HUES64 (cell line): ENCODE data around the gene CD47.

Experiments
- H3K27ac ChIP-seq: 2 replicates; pipeline ENCODE4 v1.7.0; 2013; ENCODE audit warnings: low read depth, low read length, inconsistent platforms
- H3K27me3 ChIP-seq: 2 replicates; pipeline ENCODE4 v1.6.1; 2013; ENCODE audit warnings: mild to moderate bottlenecking, low read length; ENCODE audit not compliant: insufficient read depth
- H3K36me3 ChIP-seq: 2 replicates; pipeline ENCODE4 v1.6.1; 2013; ENCODE audit warnings: mild to moderate bottlenecking, low read length; ENCODE audit not compliant: insufficient read depth
- H3K4me1 ChIP-seq: 2 replicates; pipeline ENCODE4 v1.6.1; 2013; ENCODE audit warnings: mild to moderate bottlenecking, low read length, moderate library complexity; ENCODE audit not compliant: insufficient read depth
- H3K4me3 ChIP-seq: 2 replicates; pipeline ENCODE4 v1.5.1; 2013; ENCODE audit warnings: mild to moderate bottlenecking, low read length, moderate library complexity
- H3K9ac ChIP-seq: 2 replicates; pipeline ENCODE4 v1.6.1; 2013; ENCODE audit warnings: mild to moderate bottlenecking, low read depth, low read length
- H3K9me3 ChIP-seq: 2 replicates; pipeline ENCODE4 v1.6.1; 2013; ENCODE audit warnings: low read depth, low read length; ENCODE audit not compliant: insufficient read depth
- WGBS: fragments of 150-250, 120-280 bp; methylation state at CpG from one replicate; pipeline ENCODE4 v1.1.7; 2013; ENCODE audit warnings: missing lambda C conversion rate; 5-methylcytosine and 5-hydroxymethylcytosine counted together

Gene CD47

DNA sequence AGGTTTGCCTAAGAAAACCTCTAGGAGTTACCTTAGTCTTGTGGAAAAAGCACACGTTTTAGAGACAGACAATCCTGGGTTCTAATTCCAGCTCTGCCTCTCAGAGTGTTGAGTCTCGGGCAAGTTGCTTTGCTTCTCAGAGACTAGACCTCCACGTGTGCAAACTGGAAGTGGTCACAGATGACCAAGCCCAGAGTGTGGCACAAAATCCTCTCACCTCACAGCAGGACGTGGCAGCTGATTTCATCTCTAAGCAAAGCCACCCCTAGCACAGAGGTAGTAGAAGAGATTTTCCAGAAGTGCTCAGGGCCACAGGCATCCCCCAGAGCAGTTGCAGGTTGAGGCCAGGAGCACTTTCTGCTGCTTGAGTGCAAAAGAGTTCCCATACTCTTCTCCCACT lies 79.2 kb downstream of the CD47 start:
- no peaks in the 10 kb centered on the region for H3K27me3 ChIP-seq
- no peak overlapping the region for H3K9ac ChIP-seq
- WGBS: 95% methylated on average over 4 of the region's 4 CpGs
- H3K4me1 ChIP-seq: no peaks in the 10 kb centered on the region
- H3K9me3 ChIP-seq: no peaks in the 10 kb centered on the region
- H3K27ac ChIP-seq: no peak overlapping the region
- no peaks in the 10 kb centered on the region for H3K36me3 ChIP-seq
- no peak overlapping the region for H3K4me3 ChIP-seq

DNA sequence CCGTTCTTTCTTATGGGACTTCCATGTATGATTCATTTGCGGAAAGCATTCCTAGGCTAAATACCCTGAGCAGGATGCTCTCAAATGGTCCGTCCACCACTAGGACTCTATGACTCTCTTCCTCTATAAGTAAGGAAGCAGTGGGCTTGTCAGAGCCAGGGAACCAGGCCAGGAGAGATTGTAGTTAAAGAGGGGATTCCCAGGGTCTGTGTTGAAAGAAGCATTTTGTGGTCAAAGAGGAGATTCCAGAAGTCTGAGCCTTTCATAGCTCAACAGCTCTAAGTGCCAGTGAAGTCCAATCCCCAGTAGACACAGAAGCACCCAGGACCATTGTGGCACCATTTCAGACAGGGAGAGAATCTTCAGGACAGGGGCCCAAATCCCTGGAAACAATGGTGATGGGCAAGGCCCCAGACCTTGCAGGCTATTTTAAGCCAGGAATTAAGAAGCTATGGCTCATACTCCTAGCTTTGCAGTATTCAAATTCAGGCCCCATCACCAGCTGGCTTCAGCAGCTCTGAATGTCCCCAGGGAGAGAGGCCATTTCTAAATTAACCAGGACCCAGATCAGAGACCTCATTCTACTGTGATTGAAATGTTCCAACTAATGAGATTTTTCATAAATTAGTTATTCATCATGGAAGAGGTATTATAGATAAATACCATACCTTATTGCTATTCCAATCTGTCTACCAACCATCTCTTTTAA lies 81.7 kb downstream of the CD47 start:
- Histone ChIP-seq H3K4me1 (no peaks in the 10 kb centered on the region), H3K4me3 (no peak overlapping the region), H3K36me3 (no peaks in the 10 kb centered on the region), H3K27me3 (no peaks in the 10 kb centered on the region), H3K27ac (no peak overlapping the region), H3K9me3 (no peaks in the 10 kb centered on the region), H3K9ac (no peak overlapping the region)
- 96% methylated on average over 3 of the region's 3 CpGs for WGBS

DNA sequence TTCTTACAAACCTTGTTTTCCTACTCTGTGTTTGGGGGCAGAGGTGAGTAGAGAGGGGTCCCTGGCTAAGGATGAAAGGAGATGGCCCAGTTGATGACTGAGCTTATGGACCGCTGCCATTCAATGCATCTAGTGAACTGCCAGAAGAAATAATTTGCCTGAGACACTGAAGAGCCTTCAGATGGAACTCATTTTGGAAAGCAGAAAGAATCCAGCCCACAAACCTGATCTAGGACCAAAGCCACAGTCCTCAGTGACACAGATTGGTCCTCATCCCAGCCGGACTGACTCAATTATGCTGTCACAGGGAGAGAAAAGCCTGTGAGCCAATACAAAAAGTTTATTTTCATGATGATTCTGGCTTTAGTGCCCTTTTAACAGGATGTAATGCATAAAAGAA lies 82.7 kb downstream of the CD47 start:
- Histone ChIP-seq H3K4me3 (no peak overlapping the region), H3K9ac (no peak overlapping the region), H3K4me1 (no peaks in the 10 kb centered on the region), H3K27me3 (no peaks in the 10 kb centered on the region), H3K27ac (no peak overlapping the region), H3K9me3 (no peaks in the 10 kb centered on the region), H3K36me3 (no peaks in the 10 kb centered on the region)
- 96% methylated on average over 2 of the region's 2 CpGs for WGBS

- no peaks in the 10 kb centered on the region for H3K36me3 ChIP-seq
- no peaks in the 10 kb centered on the region for H3K27me3 ChIP-seq
- WGBS: 95% methylated on average over 2 of the region's 2 CpGs
- H3K9ac ChIP-seq: no peak overlapping the region
- no peak overlapping the region for H3K27ac ChIP-seq
- H3K4me3 ChIP-seq: no peak overlapping the region
- no peaks in the 10 kb centered on the region for H3K4me1 ChIP-seq
- no peaks in the 10 kb centered on the region for H3K9me3 ChIP-seq
Observed at GRCh38 chr3:108006881-108007331, 83.9 kb downstream of the CD47 start.

GRCh38 chr3:108006077-108006771 lies 84.6 kb downstream of the CD47 start:
- no peak overlapping the region for H3K4me3 ChIP-seq
- no peak overlapping the region for H3K27ac ChIP-seq
- no peaks in the 10 kb centered on the region for H3K36me3 ChIP-seq
- H3K4me1 ChIP-seq: no peaks in the 10 kb centered on the region
- no peaks in the 10 kb centered on the region for H3K27me3 ChIP-seq
- H3K9me3 ChIP-seq: no peaks in the 10 kb centered on the region
- WGBS: 90% methylated on average over 11 of the region's 11 CpGs
- H3K9ac ChIP-seq: no peak overlapping the region

DNA sequence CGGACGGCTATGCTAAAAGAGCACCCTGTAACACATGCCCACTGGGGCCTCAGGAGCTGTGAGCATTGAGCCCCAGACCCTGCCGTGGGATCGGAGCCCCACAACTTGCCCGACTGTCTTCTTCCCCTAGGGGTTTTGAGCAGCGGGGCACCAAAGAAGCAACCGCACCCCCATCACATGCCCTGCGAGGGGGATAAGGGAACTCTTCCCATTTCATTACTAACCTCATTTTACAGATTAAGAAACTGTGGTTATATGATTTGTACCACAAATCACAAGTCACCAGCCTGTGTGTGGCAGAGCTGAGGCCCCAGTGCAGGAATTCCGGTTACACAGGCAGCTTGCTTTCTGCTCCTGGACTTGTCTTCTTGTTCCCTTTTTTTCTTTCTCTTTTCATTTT lies 86.2 kb downstream of the CD47 start:
- Histone ChIP-seq H3K9me3 (peaks cover 2% of the 10 kb centered on the region; the same call in 1 of the 2 replicates), H3K4me3 (no peak overlapping the region), H3K9ac (no peak overlapping the region), H3K4me1 (no peaks in the 10 kb centered on the region), H3K27me3 (no peaks in the 10 kb centered on the region), H3K27ac (no peak overlapping the region), H3K36me3 (no peaks in the 10 kb centered on the region)
- WGBS: 93% methylated on average over 7 of the region's 9 CpGs

- H3K4me1 ChIP-seq: peaks cover 16% of the 10 kb centered on the region
- H3K36me3 ChIP-seq: no peaks in the 10 kb centered on the region
Observed at GRCh38 chr3:108001457-108001856, 89.4 kb downstream of the CD47 start.

DNA sequence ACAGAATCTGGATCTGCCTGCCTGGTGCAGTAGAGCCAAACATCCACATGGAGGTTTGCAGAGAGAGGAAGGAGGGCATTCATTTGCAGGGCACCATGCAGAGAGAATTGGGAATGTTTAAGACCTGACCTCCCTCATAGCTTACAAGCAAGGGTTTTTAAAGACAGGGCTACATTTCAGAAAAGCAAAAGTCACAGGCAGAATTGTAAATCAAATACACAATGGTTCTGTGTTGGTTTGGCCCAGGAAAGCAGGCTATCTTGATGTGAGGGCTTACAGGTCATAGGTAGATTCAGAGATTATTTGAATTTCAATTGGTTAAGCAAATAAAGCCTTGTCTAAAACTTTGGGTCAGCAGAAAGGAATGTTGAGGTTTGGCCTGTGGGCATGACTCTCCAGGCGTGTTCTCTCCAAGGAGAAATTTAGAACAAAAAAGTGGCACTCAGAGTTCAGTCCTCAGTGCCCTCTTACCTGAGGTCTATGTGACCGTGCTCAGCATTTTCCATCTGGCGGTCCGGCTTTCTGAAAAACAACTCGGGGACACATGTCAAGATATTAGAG lies 91.5 kb downstream of the CD47 start:
- Histone ChIP-seq H3K9ac (no peak overlapping the region), H3K27me3 (no peaks in the 10 kb centered on the region), H3K4me3 (no peak overlapping the region), H3K27ac (peak overlapping the region; percentile 66; the same call in 1 of the 2 replicates), H3K36me3 (no peaks in the 10 kb centered on the region), H3K4me1 (peaks cover 16% of the 10 kb centered on the region), H3K9me3 (peaks cover 2% of the 10 kb centered on the region; the same call in 1 of the 2 replicates)
- WGBS: 68% methylated on average over 5 of the region's 5 CpGs

More at GRCh38 chr3:108001457-108001856, 89.4 kb downstream of the CD47 start:
- Histone ChIP-seq H3K4me3 (no peak overlapping the region), H3K9ac (no peak overlapping the region), H3K27ac (no peak overlapping the region), H3K9me3 (peaks cover 2% of the 10 kb centered on the region; the same call in 1 of the 2 replicates), H3K27me3 (no peaks in the 10 kb centered on the region)
- WGBS: 96% methylated on average over 1 of the region's 1 CpG

DNA sequence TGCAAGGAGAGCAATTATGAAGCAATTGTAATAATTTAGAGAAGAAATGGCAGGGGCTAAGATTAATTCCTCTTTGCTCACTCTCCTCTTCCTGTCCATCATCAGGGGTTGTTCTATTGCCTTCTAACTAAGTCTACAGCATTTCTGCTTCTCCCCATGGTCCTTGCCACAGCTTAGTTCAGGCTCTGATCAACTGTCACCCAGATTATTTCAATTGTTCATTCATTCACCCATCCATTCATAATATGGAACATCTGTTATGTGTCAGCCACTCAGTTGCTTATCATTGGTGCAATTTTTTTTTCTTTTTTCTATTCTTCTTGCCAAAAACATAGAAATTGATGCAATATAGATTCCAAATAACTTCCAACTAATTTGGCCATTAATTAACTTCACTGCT lies 93.2 kb downstream of the CD47 start:
- Histone ChIP-seq H3K27me3 (no peaks in the 10 kb centered on the region), H3K4me1 (peaks cover 16% of the 10 kb centered on the region), H3K9ac (no peak overlapping the region), H3K4me3 (no peak overlapping the region), H3K9me3 (peaks cover 2% of the 10 kb centered on the region; the same call in 1 of the 2 replicates), H3K36me3 (no peaks in the 10 kb centered on the region), H3K27ac (no peak overlapping the region)

GRCh38 chr3:107995823-107996222 lies 95.0 kb downstream of the CD47 start:
- H3K27ac ChIP-seq: no peak overlapping the region
- H3K9me3 ChIP-seq: peaks cover 2% of the 10 kb centered on the region; the same call in 1 of the 2 replicates
- H3K4me3 ChIP-seq: no peak overlapping the region
- no peaks in the 10 kb centered on the region for H3K36me3 ChIP-seq
- H3K4me1 ChIP-seq: peaks cover 16% of the 10 kb centered on the region
- H3K9ac ChIP-seq: no peak overlapping the region
- H3K27me3 ChIP-seq: no peaks in the 10 kb centered on the region
- 100% methylated on average over 4 of the region's 4 CpGs for WGBS

- no peaks in the 10 kb centered on the region for H3K36me3 ChIP-seq
- H3K4me1 ChIP-seq: peaks cover 16% of the 10 kb centered on the region
- H3K4me3 ChIP-seq: no peak overlapping the region
- H3K27ac ChIP-seq: no peak overlapping the region
- peaks cover 1% of the 10 kb centered on the region; the same call in 1 of the 2 replicates for H3K9me3 ChIP-seq
- no peaks in the 10 kb centered on the region for H3K27me3 ChIP-seq
- no peak overlapping the region for H3K9ac ChIP-seq
- 71% methylated on average over 3 of the region's 4 CpGs for WGBS
Observed at GRCh38 chr3:107994956-107995715, 95.7 kb downstream of the CD47 start.
